Skeletal muscle tissue (tissue), 4 donors: ENCODE data around the gene HMCN2. TPM values are rescaled to one million over a fixed set of nuclear protein-coding genes. Genes with fewer than 3 reads are reported as not detected.

Experiments
- H3K27ac ChIP-seq: one replicate; pipeline ENCODE4 v1.7.0; 2013; ENCODE audit warnings: mild to moderate bottlenecking, low read depth, low read length, inconsistent platforms
- H3K27me3 ChIP-seq, 3 donors: one replicate each; pipeline ENCODE4 v1.7.0; 2013; ENCODE audit warnings: low read length in 3 of 3; ENCODE audit not compliant: control insufficient read depth in 3 of 3, insufficient read depth in 3 of 3
- H3K36me3 ChIP-seq, 3 donors: one replicate each; pipeline ENCODE4 v1.7.0; 2013; ENCODE audit warnings: low read length in 3 of 3; ENCODE audit not compliant: control insufficient read depth in 3 of 3, insufficient read depth in 3 of 3
- H3K4me1 ChIP-seq, 3 donors: one replicate each; pipeline ENCODE4 v1.7.0; 2013; ENCODE audit warnings: low read length in 3 of 3, mild to moderate bottlenecking in 3 of 3; ENCODE audit not compliant: control insufficient read depth in 3 of 3, insufficient read depth in 3 of 3
- H3K4me3 ChIP-seq, 3 donors: one replicate each; pipeline ENCODE4 v1.7.0; 2013; ENCODE audit warnings: low read length in 3 of 3
- H3K9ac ChIP-seq, 3 donors: one replicate each; pipeline ENCODE4 v1.7.0; 2013; ENCODE audit warnings: low read length in 3 of 3, mild to moderate bottlenecking in 3 of 3, moderate library complexity in 2 of 3, low read depth in 1 of 3
- H3K9me3 ChIP-seq, 3 donors: one replicate each; pipeline ENCODE4 v1.7.0; 2013; ENCODE audit warnings: low read length in 3 of 3; ENCODE audit not compliant: control insufficient read depth in 3 of 3
- total RNA-seq: library from RNA; depleted of rRNA; stranded (reverse); fragments of >200 nt; gene quantifications from one replicate; pipeline ENCODE4 v1.2.3, GENCODE V29; 2014
- donor health status: Osteomylitis.

Gene HMCN2
- total RNA-seq, 1 donor from 2014 or later, result 12.5 TPM

GRCh38 chr9:130471411-130472183, 206.0 kb downstream of the HMCN2 start:
- Histone ChIP-seq H3K36me3 (peaks cover 3 to 10% (median 7%) of the 10 kb centered on the region in 3 donors), H3K4me1 (no peaks in the 10 kb centered on the region), H3K4me3 (no peak overlapping the region), H3K27ac (no peak overlapping the region), H3K27me3 (no peaks in the 10 kb centered on the region), H3K9ac (no peak overlapping the region), H3K9me3 (no peaks in the 10 kb centered on the region)

GRCh38 chr9:130472184-130472705, 206.7 kb downstream of the HMCN2 start:
- Histone ChIP-seq H3K36me3 (peaks cover 3 to 8% (median 7%) of the 10 kb centered on the region in 3 donors), H3K9me3 (no peaks in the 10 kb centered on the region), H3K27me3 (no peaks in the 10 kb centered on the region), H3K4me1 (no peaks in the 10 kb centered on the region), H3K27ac (no peak overlapping the region), H3K9ac (no peak overlapping the region), H3K4me3 (no peak overlapping the region)

GRCh38 chr9:130473009-130473408, 207.4 kb downstream of the HMCN2 start:
- Histone ChIP-seq H3K4me1 (no peaks in the 10 kb centered on the region), H3K4me3 (no peak overlapping the region), H3K9me3 (no peaks in the 10 kb centered on the region), H3K36me3 (peaks cover 3 to 9% (median 8%) of the 10 kb centered on the region in 3 donors), H3K27ac (no peak overlapping the region), H3K27me3 (no peaks in the 10 kb centered on the region), H3K9ac (no peak overlapping the region)

DNA sequence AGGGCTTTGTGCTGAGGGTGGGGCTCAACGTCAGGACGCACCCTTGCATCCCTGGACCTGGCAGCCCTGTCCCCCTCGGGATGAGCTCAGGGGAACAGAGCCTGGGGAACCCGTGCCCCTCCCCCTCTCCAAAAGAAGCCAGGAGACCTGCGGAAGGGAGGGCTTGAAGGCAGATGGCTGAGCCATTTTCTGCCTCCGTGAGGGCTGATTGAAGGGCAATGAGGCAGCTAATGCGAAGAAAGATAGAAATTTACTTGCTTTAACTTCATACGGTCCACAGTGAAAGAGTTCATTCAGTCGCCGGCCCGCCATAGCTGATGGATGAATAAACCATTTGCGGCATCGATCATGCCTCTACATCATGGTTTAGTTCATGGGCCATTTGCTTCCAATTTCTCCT, 208.0 kb downstream of the HMCN2 start:
- H3K4me1 ChIP-seq, result no peaks in the 10 kb centered on the region
- no peak overlapping the region for H3K4me3 ChIP-seq
- H3K9me3 ChIP-seq, result no peaks in the 10 kb centered on the region
- no peak overlapping the region for H3K9ac ChIP-seq
- no peaks in the 10 kb centered on the region for H3K27me3 ChIP-seq
- no peak overlapping the region for H3K27ac ChIP-seq
- H3K36me3 ChIP-seq, result peaks cover 3 to 9% (median 8%) of the 10 kb centered on the region in 3 donors

DNA sequence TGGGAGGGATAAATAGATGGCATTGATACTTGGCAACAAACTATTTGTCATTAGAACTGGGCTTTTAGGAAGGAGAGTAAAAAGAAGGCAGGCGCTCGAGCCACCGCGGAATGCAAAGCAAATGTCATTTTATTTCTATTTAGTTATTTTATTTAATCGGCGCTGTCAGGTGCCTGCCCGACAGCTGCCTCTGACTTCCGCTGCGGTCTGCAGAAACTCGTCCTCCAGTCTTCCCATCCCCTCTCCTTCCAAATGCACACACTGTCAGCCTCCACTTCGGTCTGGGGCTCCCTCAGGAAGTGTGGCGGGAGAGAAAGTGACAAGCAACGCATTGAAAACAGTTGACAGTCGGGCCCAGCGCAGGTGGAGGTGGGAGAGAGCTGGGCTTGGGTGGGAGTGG, 208.5 kb downstream of the HMCN2 start:
- Histone ChIP-seq H3K36me3 (peaks cover 3 to 9% (median 8%) of the 10 kb centered on the region in 3 donors), H3K9me3 (no peaks in the 10 kb centered on the region)

GRCh38 chr9:130476151-130476730, 210.7 kb downstream of the HMCN2 start:
- H3K9me3 ChIP-seq, result no peaks in the 10 kb centered on the region
- H3K27me3 ChIP-seq, result no peaks in the 10 kb centered on the region
- H3K9ac ChIP-seq, result no peak overlapping the region
- no peak overlapping the region for H3K27ac ChIP-seq
- no peaks in the 10 kb centered on the region for H3K4me1 ChIP-seq
- H3K4me3 ChIP-seq, result no peak overlapping the region
- H3K36me3 ChIP-seq, result peaks cover 2 to 7% (median 3%) of the 10 kb centered on the region in 3 donors

More for the DNA sequence above, 208.5 kb downstream of the HMCN2 start:
- H3K4me3 ChIP-seq, result no peak overlapping the region
- H3K4me1 ChIP-seq, result no peaks in the 10 kb centered on the region
- no peak overlapping the region for H3K27ac ChIP-seq
- no peak overlapping the region for H3K9ac ChIP-seq
- no peaks in the 10 kb centered on the region for H3K27me3 ChIP-seq

DNA sequence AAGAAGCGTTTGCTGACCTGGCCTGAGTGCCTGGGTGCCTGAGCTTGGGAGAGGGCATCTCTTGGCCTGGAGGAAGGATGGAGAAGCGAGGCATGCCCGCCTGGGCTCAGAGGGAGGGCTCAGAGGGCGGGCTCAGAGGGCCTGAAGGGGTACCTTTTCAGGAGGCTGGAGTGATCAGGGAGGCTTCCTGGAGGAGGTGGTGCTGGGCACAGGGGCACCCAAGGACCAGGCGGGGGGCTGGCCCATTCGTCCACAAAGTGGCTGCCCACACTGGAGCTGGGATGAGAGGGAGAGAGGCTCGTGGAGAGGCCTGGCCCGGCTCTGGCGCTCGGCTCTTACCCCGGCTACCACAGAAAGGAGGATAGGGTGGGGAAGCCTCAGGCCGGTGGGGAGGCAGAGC, 212.0 kb downstream of the HMCN2 start:
- no peaks in the 10 kb centered on the region for H3K9me3 ChIP-seq
- H3K4me1 ChIP-seq, result no peaks in the 10 kb centered on the region
- no peak overlapping the region for H3K4me3 ChIP-seq
- H3K27me3 ChIP-seq, result no peaks in the 10 kb centered on the region
- H3K27ac ChIP-seq, result no peak overlapping the region
- no peak overlapping the region for H3K9ac ChIP-seq
- peaks cover 2 to 5% (median 3%) of the 10 kb centered on the region in 3 donors for H3K36me3 ChIP-seq

DNA sequence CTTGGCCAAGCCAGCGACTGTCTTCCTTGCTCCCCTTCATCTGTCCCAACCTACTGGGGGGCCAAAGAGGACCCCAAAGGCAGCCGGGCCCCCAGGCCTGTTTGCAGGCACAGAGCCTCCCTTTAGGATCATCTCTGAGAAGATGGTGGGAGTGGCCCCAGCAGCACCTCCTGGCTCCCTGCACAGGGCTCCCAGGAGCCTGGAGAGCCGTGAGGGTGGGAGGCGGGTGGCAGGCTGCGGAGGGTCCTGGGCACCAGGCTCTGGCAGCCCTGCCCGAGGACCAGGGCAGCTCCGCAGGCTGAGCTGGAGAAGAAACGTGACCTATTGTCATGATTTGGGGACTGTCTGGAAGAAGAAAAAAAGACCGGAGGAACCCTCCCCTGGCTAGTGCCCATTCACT, 212.6 kb downstream of the HMCN2 start:
- no peak overlapping the region for H3K4me3 ChIP-seq
- H3K4me1 ChIP-seq, result no peaks in the 10 kb centered on the region
- H3K27ac ChIP-seq, result no peak overlapping the region
- peaks cover 2 to 5% (median 3%) of the 10 kb centered on the region in 3 donors for H3K36me3 ChIP-seq
- H3K9me3 ChIP-seq, result no peaks in the 10 kb centered on the region
- H3K9ac ChIP-seq, result no peak overlapping the region
- no peaks in the 10 kb centered on the region for H3K27me3 ChIP-seq

GRCh38 chr9:130478736-130479575, 213.4 kb downstream of the HMCN2 start:
- H3K9me3 ChIP-seq, result no peaks in the 10 kb centered on the region
- peaks cover 2 to 5% (median 3%) of the 10 kb centered on the region in 3 donors for H3K36me3 ChIP-seq
- no peaks in the 10 kb centered on the region for H3K27me3 ChIP-seq
- H3K27ac ChIP-seq, result no peak overlapping the region
- no peak overlapping the region for H3K9ac ChIP-seq
- no peaks in the 10 kb centered on the region for H3K4me1 ChIP-seq
- no peak overlapping the region for H3K4me3 ChIP-seq
